GM18867 (cell line): ENCODE results near the gene TEC.
"Not testable (repeated sequence)": the region's sequence is repeated elsewhere in the genome, so short reads cannot be mapped to it uniquely, and the experiment has no call there.

Source experiments
- ATAC-seq: cut with Tn5 transposase; IDR thresholded peaks from one replicate; pipeline ENCODE4 v1.9.1; 2021; ENCODE audit warnings: mild to moderate bottlenecking, moderate library complexity; ENCODE audit not compliant: unreplicated experiment

TEC gene

GRCh38 chr4:48243887-48244286 lies 25.8 kb downstream of the TEC start:
- ATAC-seq, result no peak

GRCh38 chr4:48243429-48243828 lies 26.2 kb downstream of the TEC start:
- no peak for ATAC-seq

GRCh38 chr4:48242511-48243195 lies 27.0 kb downstream of the TEC start:
- no peak for ATAC-seq

- ATAC-seq, result no peak
Measured at GRCh38 chr4:48241731-48242130, 27.9 kb downstream of the TEC start.

GRCh38 chr4:48237996-48238645 lies 31.5 kb downstream of the TEC start:
- no peak for ATAC-seq

GRCh38 chr4:48235050-48235449 lies 34.6 kb downstream of the TEC start:
- no peak for ATAC-seq

GRCh38 chr4:48234575-48234974 lies 35.1 kb downstream of the TEC start:
- no peak for ATAC-seq

- no peak for ATAC-seq
Measured at GRCh38 chr4:48228949-48229348, 40.7 kb downstream of the TEC start.

- ATAC-seq, result peak; percentile 87
Measured at GRCh38 chr4:48227662-48228061, 42.0 kb downstream of the TEC start.

GRCh38 chr4:48226199-48226598 lies 43.4 kb downstream of the TEC start:
- ATAC-seq, result no peak

- ATAC-seq, result no peak
Measured at GRCh38 chr4:48225368-48226141, 44.1 kb downstream of the TEC start.

- ATAC-seq, result no peak
Measured at GRCh38 chr4:48224606-48225005, 45.0 kb downstream of the TEC start.

- ATAC-seq, result no peak
Measured at GRCh38 chr4:48223633-48224295, 45.9 kb downstream of the TEC start.

- no peak for ATAC-seq
Measured at GRCh38 chr4:48222491-48222890, 47.1 kb downstream of the TEC start.

GRCh38 chr4:48219430-48219829 lies 50.2 kb downstream of the TEC start:
- not testable (repeated sequence) for ATAC-seq

GRCh38 chr4:48216563-48216962 lies 53.1 kb downstream of the TEC start:
- ATAC-seq, result no peak

GRCh38 chr4:48215977-48216376 lies 53.7 kb downstream of the TEC start:
- ATAC-seq, result no peak

- peak; percentile 82 for ATAC-seq
Measured at GRCh38 chr4:48212165-48212564, 57.5 kb downstream of the TEC start.

GRCh38 chr4:48210966-48211328 lies 58.7 kb downstream of the TEC start:
- ATAC-seq, result no peak

GRCh38 chr4:48205626-48206025 lies 64.0 kb downstream of the TEC start:
- no peak for ATAC-seq

- ATAC-seq, result no peak
Measured at GRCh38 chr4:48205107-48205506, 64.5 kb downstream of the TEC start.
